Hematopoietic multipotent progenitor cell treated with erythropoietin and hydrocortisone succinate and interleukin-3 and kit ligand, for 4 days (in vitro differentiated cells): ENCODE data around the gene C15orf62.

Experiments used
- DNase-seq: peaks from one replicate; pipeline ENCODE4 v3.0.0-alpha.2; 2015

The C15orf62 gene, protein sequence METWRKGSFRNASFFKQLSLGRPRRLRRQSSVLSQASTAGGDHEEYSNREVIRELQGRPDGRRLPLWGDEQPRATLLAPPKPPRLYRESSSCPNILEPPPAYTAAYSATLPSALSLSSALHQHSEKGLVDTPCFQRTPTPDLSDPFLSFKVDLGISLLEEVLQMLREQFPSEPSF

DNA sequence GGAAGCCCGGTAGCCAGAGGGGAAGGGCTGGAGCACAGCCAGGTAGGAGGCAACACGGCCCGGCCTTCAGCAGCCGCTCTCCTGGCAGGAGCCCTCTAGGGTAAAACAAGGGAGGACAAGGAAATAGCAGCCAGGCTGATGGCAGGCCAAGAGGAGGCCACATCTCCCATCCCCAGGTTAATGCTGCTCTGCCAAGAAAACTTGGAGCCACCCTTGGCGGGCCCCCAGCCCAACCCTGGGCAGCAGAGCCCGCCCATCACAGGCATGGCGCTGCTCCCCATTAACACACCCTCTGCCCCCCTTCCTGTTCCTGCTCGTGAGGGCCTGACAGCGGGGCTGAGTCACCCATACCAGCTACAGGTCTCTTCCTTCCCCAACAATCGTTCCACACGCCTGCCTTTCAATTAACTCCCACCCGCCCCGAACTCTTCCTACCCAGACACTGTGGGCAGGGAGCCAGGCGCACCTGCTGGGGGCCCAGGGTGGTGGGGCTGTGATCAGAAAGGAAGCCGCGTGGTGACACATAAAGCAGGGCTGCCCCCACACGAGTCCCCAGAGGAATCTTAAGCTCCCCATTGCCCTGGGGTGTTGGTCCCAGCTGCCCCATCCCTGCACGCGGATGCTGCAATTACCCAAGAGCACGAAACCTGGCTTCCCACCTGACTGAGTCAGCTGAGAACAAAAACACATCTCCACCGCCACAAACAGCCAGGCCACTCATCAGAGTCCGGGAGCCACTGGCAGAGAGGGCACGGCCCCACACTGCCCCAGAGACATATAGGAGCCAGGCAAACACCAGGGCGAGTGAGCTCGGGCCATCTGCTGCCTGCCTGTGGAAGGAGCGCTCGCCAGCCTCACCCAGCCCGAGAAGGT is at the start of gene C15orf62:
Gene C15orf62 (plus strand): TSS at position 707 of the 873 bp plus-strand sequence. CDS start 516 bp downstream, outside the sequence.
- DNase-seq: peak; percentile 86

DNA sequence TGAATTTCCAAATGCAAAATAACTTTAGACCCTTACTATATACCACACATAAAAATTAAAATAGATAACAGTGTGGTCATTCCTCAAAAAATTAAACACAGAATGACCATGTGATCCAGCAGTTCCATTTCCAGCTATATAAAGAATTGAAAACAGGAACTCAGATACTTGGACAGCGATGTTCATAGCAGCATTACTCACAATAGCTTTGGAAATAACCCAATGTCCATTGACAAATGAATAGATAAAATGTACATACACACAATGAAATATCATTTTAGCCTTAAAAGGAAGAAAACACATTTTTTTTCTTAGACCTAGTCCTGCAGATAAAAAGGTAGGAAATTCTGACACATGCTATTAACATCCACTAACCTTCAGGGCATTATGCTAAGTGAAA is 48.1 kb upstream of the C15orf62 start:
- no peak for DNase-seq

DNA sequence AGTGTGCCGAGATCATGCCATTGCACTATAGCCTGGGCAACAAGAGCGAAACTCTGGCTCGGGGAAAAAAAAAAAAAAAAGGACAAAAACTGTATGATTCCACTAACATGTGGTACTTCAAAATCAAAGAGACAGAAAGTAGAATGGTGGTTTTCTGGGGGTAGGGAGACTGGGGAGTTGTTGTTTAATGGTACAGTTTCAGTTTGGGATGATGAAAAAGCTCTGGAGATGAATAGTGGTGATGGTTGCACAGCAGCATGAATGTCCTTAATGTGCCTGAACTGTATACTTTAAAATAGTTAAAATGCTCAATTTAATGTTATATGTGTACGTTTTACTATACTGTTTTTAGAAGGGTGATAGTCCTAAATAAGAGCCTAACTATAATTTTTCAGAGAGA is 47.4 kb upstream of the C15orf62 start:
- DNase-seq: no peak

DNA sequence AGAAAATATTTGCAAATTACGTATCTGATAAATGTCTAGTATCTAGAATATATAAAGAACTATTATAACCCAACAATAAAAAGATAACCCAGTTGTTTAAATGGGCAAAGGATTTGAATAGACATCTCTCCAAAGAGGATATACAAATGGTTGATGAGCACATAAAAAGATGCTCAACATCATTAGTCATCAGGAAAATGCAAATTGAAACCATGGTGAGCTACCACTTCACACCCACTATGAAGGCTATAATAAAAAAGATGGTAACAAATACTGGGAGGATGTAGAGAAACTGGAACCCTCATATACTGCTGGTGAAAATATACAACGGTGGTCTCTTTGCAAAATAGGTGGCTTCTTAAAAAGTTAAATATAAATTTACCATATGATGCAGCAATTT is 46.8 kb upstream of the C15orf62 start:
- no peak for DNase-seq

DNA sequence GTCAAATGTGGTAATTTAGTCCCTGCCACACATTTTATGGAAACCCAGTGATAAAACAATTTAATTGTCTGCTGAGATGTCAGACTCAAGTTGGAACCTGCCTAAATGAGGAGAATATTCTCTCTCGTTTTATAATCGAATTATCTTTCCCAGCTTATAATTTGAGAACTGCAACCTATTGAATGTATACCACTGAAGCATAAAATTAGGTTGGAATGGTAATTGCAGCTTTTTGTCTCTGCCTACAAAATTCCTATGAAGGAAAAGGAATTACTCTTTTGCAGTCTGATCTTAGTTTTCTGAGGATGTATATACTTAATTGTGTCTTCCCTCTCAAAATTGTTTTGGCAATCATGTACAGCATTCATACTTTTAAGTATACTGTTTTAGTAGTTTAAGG is 45.9 kb upstream of the C15orf62 start:
- no peak for DNase-seq

DNA sequence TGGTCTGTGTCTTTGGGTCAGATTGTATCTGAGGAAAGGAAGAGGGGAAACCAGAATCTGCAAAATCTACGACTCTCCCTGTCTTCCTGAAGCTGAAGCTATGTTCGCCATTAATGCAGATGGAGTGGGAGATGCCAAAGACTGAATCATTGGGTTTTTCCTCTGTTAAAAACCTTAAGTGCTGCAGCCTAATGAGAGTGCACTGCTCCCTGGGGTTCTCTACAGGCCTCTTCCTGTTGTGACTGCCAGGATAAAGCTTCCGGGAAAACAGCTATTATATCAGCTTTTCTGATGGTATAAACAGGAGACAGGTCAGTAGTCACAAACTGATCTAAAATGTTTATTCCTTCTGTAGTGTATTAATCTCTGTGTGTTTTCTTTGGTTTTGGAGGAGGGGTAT is 38.7 kb upstream of the C15orf62 start:
- no peak for DNase-seq

DNA sequence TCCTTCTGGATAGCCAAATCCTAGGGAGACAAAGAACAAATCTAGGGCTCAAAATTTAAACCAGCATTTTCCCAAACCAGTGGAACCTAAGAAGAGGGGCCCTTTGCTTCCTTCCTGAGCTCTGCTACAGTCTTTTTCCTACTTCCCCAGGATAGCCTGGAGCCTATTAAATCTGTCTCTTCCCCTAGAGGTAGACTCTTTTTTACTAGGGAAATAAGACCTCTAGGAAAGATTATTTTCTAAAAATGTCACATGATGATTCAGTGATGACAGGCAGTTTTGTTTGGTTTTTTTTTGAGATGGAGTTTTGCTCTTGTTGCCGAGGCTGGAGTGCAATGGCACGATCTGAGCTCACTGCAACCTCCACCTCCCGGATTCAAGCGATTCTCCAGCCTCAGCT is 33.2 kb upstream of the C15orf62 start:
- no peak for DNase-seq

DNA sequence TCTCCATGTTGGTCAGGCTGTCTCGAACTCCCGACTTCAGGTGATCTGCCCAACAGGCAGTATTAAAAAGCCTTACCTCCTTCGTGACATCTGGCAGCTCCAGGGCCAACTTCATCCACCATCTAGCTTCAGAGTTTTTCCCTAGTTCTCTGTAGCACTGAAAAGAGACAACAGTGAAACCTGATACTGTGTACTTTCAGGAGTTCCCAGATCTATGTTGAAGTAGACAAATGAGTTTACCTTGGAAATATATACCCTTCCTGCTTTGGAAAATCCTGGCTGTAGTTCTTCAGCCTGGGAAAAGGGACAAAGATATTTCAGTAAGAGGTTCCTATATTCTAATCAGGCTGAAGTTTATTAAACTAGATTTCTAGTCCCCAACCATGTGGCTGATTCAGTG is 32.7 kb upstream of the C15orf62 start:
- DNase-seq: no peak

DNA sequence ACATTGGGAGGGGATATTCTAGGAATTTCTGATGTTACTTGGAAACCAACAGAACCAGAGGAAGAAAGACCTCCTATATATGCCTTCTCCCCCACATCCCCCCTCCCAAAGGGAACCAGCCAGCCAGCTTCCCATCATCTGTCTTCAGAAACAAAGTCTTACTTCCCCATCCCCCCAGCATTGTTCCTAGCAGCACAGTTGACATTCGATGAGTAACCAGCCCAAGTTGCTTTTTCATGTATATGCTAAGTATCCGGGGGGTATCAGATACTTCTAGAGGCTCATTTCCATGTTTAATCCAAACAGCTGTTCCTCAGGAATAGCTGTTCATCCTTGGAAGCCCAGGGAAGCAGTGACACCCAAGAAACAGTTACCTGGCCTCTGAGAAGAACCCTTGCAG is 30.7 kb upstream of the C15orf62 start:
- DNase-seq: no peak

DNA sequence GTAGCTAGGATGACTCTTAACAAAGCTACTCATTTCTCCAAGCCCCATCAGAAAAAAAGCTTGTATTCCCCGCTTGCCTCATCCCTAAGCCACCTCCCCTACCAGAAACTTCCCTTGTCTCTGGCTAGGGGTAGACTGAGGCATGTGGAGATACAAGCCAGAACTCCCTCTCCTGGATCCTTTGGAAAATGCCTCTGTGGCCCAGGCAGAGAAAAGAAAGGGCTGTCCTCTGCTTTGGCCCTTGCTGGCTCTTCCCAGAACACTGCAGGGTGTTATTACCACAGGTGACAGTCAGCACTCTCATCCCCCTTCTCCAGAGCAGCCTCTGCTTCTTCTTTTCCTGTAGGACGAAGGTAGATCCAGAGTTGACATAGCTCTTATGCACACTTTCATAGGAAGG is 29.9 kb upstream of the C15orf62 start:
- DNase-seq: no peak

DNA sequence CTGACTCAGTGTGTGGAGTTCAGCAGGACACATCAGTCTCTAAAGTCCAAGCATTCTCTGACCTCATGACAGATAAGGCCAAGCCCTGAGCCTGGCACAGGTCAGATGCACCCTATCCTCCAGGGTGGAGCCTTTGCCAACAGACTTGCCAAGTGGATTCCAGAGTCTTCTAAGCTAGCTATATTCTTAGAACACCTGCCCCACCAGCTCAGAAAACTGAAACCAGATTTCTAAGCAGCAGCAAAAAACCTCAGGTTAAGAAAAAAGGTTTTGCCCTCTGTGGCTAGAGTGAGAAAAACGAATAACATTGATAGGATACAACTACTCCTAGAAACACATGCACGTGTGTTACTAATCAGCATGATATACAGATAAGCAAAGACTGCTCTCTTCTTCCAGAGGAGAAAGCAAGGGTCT is 26.3 kb upstream of the C15orf62 start:
- DNase-seq: no peak

DNA sequence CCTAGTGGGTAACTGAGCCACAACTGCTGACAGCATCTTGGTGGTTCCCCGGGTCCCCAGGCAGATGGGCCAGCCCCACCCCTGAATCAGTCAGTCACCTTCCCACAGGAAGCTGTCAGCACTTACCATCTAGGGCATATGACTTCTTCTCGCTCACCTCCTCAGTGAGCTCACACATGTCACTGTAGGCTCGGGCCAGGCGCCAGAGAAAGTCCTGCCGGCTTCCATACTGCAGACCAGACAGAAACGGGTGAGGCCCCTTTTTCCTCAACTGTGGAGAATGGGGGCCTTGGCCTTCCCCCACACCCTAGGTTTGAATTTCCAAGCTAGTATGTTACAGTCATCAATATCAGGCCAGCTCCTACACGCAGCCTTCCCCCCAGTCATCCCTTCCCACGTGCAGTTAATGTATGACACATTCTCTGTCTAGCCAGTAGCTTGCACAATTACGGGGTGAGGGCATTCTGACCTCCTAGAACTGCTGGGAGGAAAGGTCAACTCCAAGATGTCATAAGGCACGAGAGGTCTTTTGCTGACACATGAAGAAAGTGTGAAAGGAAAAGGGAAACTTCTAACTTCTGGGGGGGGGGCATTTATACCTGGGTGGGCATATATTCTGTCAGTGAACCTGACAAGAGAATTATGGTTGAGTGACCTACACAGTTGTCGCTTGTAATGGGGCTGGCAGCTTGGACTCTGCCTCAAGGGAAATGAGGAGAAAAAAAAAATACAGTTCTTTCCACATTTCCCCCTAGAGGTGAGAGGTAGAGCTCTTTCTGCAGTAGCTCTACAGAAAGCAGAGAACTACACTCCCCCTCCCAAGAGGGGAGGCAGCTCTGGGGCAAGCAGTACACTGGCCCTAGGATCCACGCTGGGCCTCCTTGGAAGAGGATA is 25.6 kb upstream of the C15orf62 start:
- peak; percentile 61 for DNase-seq

DNA sequence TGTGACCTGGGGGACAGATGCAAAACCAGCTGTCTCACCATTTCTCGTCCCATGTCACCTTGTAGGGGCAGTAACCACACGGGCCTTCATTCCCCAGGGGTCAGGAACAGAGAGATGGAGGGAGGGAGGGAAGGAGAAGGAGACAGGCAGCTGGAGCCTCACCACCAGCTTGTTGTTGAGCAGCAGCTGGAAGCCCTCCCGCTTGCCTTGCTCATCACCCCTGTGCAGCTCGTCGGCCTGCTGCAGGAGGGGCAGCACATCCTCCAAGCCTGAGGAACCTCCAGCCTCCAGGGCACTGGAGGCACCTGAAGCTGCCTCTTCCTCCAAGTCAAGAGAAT is 25.0 kb upstream of the C15orf62 start:
- peak; percentile 25 for DNase-seq

DNA sequence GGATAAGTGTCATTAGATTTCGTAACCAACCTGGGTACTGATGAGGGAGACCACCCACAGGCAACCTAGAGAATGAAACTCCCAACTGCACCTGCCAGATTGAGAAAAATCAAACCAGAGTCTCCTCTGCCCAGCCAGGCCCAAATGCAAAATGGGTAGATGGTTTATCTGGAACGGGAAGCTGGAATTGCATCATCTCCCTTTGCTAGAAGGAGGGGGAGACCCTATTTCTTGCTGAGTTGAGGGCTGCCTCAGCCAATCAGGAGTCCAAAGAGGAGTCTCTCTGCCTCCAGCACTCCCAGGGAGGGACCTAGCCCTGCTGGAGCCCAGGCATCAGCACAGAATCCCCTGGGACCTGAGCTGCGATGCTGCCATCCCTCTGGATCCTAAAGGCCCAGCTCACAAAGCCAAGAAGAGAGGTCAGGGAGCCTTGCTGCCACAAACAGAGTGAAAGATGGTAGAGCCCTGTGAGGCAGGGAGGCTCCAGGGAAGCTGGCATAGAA is 22.8 kb upstream of the C15orf62 start:
- DNase-seq: peak; percentile 58

DNA sequence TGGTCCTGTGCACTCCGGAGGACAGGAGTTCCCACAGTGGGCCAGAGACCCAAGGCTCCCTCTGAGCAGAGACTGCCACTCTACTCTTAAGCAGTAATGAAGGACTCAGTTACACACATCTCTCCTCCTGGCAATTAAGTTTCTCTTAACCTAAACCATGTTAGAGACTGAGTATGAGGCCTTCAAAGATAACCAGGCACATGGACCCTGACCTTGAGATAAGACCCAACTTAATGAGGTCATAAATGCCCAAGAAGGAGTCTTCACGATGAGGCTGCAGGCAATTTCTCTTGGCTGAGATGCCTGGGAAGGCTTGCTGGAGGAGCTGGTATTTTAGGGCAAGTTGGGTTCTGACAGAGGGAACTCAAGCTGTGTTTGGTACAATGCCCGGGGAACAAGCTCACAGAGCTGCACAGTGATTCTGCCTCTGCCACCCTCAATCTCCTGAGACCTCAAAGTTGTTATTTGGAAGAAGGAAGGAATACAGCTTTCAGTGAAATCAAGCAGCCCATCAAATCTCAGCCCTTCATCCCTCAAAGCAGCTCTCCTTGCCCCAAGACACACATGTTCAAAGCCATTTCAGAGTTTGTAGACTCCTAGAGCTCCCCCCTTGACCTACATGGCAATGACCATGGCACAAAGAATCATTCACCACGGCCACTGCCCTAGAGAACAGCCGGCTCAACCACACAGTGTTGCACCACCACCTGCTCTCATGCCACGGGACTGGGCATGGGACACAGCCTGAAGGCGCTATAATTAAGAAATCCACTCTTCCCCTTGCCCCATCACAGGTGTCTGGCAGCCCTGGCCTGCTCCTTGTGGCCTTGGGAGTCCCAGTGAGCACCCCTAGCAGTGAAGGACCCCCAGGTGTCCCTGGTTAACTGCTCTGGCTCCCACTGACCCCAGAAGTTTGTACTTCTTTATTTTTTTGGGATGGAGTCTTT is 21.8 kb upstream of the C15orf62 start:
- peak; percentile 65 for DNase-seq

DNA sequence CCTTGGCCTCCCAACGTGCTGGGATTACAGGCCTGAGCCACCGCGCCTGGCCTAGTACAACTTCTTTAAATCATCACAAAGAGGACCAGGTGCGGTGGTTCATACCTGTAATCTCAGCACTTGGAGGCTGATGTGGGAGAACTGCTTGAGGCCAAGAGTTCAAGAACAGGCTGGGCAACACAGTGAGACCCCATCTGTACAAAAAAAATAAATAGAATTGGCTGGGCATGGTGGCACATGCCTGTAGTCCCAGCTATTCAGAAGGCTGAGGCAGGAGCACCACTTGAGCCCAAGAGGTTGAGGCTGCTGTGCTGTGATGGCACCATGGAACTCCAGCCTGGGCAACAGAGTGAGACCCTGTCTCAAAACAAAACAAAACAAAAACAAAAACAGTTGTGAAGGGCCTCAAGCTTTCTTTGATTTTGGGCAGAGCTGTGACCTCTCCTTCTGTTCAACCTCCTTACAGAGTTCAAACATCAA is 20.6 kb upstream of the C15orf62 start:
- no peak for DNase-seq

DNA sequence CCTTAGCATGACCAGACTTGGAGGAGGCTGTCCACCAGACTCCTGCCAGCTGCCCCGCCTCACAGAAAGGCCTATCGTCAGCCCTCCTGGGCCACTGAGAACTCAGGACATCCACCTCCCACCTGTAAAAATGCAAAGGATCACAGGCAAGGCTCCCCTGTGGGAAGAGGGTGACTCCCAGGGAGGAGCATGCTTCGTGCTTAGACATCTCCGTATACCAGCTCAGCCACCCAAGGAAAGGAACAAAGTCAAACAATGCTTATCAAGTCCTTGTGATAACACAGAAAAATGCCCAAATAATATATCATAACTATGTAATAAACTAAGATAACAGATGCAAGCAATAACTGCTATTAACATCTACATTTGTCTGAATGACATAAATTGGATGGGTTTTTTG is 18.9 kb upstream of the C15orf62 start:
- DNase-seq: no peak

DNA sequence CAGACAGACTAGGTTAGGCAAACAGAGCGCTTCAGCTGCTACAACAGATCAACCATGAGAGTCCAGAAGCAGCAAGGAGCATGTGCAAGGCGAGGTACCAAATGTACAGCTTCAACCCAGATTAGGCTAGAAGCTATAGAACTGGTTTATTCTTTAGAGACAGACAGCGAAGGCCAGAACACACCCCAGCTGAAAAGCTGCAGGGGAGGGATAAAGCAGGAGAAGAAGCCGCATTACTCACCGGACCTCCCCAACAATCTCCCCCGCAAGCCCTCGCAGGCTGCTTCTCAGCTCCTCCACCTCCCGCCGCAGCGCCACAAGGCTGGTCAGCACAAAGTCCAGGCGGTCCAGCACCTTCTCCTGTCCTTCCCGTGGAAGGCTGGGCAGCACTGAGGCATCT is 18.0 kb upstream of the C15orf62 start:
- no peak for DNase-seq

DNA sequence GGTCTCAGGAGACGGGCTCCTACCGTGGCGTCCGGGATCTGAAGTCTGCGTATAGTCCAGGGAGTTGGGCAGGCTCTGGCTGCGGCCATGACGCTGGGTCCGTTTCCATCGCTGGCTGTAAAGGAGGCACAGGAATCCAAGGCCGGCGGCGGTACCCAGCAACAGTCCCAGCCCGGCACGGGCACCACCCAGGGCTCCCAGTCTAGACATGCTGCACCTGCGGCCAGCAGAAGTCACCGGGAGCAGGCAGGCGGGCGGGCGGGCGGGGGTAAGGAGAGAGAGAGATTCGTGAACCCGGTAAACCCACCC is 15.3 kb upstream of the C15orf62 start:
- no peak for DNase-seq

DNA sequence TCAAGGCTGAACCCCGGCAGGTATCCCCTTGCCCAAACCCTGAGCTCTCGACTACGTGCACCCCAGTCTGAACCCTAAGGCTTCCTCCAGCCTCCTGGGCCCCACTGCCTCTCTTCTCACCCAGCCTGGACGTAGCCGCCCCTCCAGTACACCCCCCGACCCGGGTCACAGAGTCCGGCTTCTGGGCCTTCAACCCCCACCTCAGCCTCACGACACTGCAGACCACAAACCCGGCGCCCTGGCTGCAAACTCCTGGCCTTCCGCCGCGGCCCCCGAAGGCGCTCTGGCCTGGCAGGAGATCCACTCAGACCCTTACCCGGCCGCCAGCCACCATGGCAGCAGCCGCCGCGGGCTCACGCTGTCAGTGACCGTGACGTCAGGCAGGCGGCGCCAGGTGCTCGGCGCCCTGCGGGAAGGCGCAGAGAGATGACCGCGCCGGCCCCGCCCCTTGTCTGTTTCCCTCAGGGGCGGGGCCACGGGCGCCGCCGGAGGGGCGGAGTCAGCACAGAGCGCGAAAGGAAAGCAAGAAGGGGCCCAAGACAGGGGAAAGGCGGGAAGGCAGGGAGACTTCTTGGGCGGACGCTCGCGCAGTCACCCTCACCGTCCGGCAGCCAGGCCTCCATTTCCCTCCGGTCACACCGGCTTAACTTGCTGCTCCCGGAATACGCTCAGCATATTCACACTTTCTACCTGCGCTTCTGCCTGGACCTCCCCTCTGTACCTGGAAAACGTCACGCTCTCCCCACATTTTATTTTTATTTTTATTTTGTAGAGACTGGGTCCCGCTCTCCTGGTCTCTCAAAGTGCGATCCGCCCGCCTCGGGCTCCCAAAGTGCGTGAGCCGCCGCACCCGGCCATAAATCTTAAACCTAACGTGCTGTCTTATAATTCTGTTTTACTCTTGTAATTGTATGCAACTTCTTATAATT is 14.6 kb upstream of the C15orf62 start, which contains the start of gene RMDN3:
Gene RMDN3 (minus strand): TSS at position 372 of the 929 bp plus-strand sequence. CDS start 471 bp downstream, outside the sequence.
- peak; percentile 97 for DNase-seq

DNA sequence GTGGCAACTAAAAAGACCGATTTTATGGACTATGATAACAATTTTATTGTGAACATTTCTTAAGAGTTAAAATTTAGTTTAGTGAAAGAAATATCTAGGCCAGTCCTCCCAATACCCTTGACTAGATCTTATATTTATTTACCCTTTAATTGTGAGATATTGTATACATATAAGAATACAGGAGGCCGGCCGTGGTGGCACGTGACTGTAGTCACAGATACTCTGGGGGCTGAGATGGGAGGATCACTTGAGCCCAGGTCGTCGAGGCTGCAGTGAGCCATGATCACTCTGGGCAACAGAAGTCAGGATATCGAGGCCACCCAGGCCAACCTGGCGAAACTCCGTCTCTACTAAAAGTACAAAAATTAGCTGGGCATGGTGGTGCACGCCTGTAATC is 14.0 kb upstream of the C15orf62 start:
- DNase-seq: peak; percentile 67
